ENCODE measurements around the gene GDAP2. TPM values are rescaled to one million over a fixed set of nuclear protein-coding genes. Genes with fewer than 3 reads are reported as not detected.
"Not testable (repeated sequence)": the region's sequence is repeated elsewhere in the genome, so short reads cannot be mapped to it uniquely, and the experiment has no call there.

The GDAP2 gene
- total RNA-seq, 1 experiment from 2014 or later = 23.5 TPM

- intact Hi-C loops (cut with micrococcal nuclease; ENCODE audit: unreplicated experiment) = no loop called here
- Histone ChIP-seq H3K9me3 (ENCODE audit: low read depth, low read length, poor library complexity, severe bottlenecking) (no peaks in the 10 kb centered on the region), H3K27me3 (replicated peaks; ENCODE audit: insufficient read depth, low read depth, low read length, poor library complexity) (no peaks in the 10 kb centered on the region), H3K27ac (ENCODE audit: low read depth, low read length, poor library complexity, severe bottlenecking) (no peak overlapping the region), H3K36me3 (ENCODE audit: insufficient read depth, low read length, poor library complexity, severe bottlenecking) (no peaks in the 10 kb centered on the region), H3K4me1 (ENCODE audit: insufficient read depth, low read length, poor library complexity, severe bottlenecking) (no peaks in the 10 kb centered on the region), H3K4me3 (ENCODE audit: low read depth, low read length, poor library complexity, severe bottlenecking) (no peak overlapping the region)
- ChIA-PET POLR2A (ENCODE audit: low non-redundant PET) (no interaction called here), CTCF (interaction anchor here (0.6 kb wide), 1 partner anchor 1441 kb away, joined by 9 read pairs; no protein-coding TSS in a partner anchor)
- DNase-seq (ENCODE audit: low spot score) = no peak
- BruUV-seq (replicated peaks) = no TSS peak
- TF ChIP-seq EZH2 (IDR thresholded peaks at IDR 0.05; ENCODE audit: borderline replicate concordance, low read depth, low read length, poor library complexity, severe bottlenecking) = no peak
- no peak for TF ChIP-seq CTCF (conservative IDR thresholded peaks at IDR 0.05; ENCODE audit: low read depth, low read length)
Observed at GRCh38 chr1:117846674-117847425, 82.6 kb downstream of the GDAP2 start.

- H3K27me3 ChIP-seq (replicated peaks; ENCODE audit: insufficient read depth, low read depth, low read length, poor library complexity); BruUV-seq (replicated peaks); DNase-seq (ENCODE audit: low spot score); CTCF ChIA-PET; H3K27ac ChIP-seq (ENCODE audit: low read depth, low read length, poor library complexity, severe bottlenecking); H3K4me3 ChIP-seq (ENCODE audit: low read depth, low read length, poor library complexity, severe bottlenecking); H3K4me1 ChIP-seq (ENCODE audit: insufficient read depth, low read length, poor library complexity, severe bottlenecking); intact Hi-C loops (cut with micrococcal nuclease; ENCODE audit: unreplicated experiment); POLR2A ChIA-PET (ENCODE audit: low non-redundant PET); H3K9me3 ChIP-seq (ENCODE audit: low read depth, low read length, poor library complexity, severe bottlenecking); H3K36me3 ChIP-seq (ENCODE audit: insufficient read depth, low read length, poor library complexity, severe bottlenecking): not testable (repeated sequence)
Observed at GRCh38 chr1:117844478-117844877, 84.9 kb downstream of the GDAP2 start.

GRCh38 chr1:117843791-117844190, 85.6 kb downstream of the GDAP2 start:
- no peak overlapping the region for H3K4me3 ChIP-seq (ENCODE audit: low read depth, low read length, poor library complexity, severe bottlenecking)
- no peaks in the 10 kb centered on the region for H3K9me3 ChIP-seq (ENCODE audit: low read depth, low read length, poor library complexity, severe bottlenecking)
- intact Hi-C loops (cut with micrococcal nuclease; ENCODE audit: unreplicated experiment) = no loop called here
- no peaks in the 10 kb centered on the region for H3K27me3 ChIP-seq (replicated peaks; ENCODE audit: insufficient read depth, low read depth, low read length, poor library complexity)
- no TSS peak for BruUV-seq (replicated peaks)
- ChIA-PET CTCF (no interaction called here), POLR2A (ENCODE audit: low non-redundant PET) (no interaction called here)
- H3K27ac ChIP-seq (ENCODE audit: low read depth, low read length, poor library complexity, severe bottlenecking) = no peak overlapping the region
- DNase-seq (ENCODE audit: low spot score) = no peak
- no peaks in the 10 kb centered on the region for H3K4me1 ChIP-seq (ENCODE audit: insufficient read depth, low read length, poor library complexity, severe bottlenecking)
- no peak for TF ChIP-seq CTCF (conservative IDR thresholded peaks at IDR 0.05; ENCODE audit: low read depth, low read length)
- TF ChIP-seq EZH2 (IDR thresholded peaks at IDR 0.05; ENCODE audit: borderline replicate concordance, low read depth, low read length, poor library complexity, severe bottlenecking) = no peak
- H3K36me3 ChIP-seq (ENCODE audit: insufficient read depth, low read length, poor library complexity, severe bottlenecking) = no peaks in the 10 kb centered on the region
